GM23248 (cell line): Measurements from ENCODE around the gene EPPIN. TPM values are rescaled to one million over a fixed set of nuclear protein-coding genes. Genes with fewer than 3 reads are reported as not detected.

Source experiments
- DNase-seq: peaks from one replicate; pipeline ENCODE4 v3.0.0-alpha.2; 2015
- H2AFZ ChIP-seq: fragments of 200-600 bp; sonication (generic); 2 replicates; pipeline ENCODE4 v1.6.1; 2016; ENCODE audit warnings: antibody characterized with exemption
- H3F3A ChIP-seq: fragments of 200-600 bp; sonication (generic); 2 replicates; pipeline ENCODE4 v1.6.1; 2016; ENCODE audit warnings: mild to moderate bottlenecking, antibody characterized with exemption, mixed run types; ENCODE audit not compliant: insufficient read depth
- H3K27ac ChIP-seq: fragments of 200-600 bp; sonication (generic); 2 replicates; pipeline ENCODE4 v1.5.1; 2016; ENCODE audit warnings: mild to moderate bottlenecking
- H3K27me3 ChIP-seq: fragments of 200-600 bp; sonication (generic); replicated peaks from 2 replicates; pipeline ENCODE4 v1.6.1; 2016; ENCODE audit warnings: mild to moderate bottlenecking; ENCODE audit not compliant: insufficient read depth
- H3K36me3 ChIP-seq: fragments of 200-600 bp; sonication (generic); 2 replicates; pipeline ENCODE4 v1.6.1; 2016; ENCODE audit warnings: low read depth, mild to moderate bottlenecking
- H3K4me1 ChIP-seq: fragments of 200-600 bp; sonication (generic); 2 replicates; pipeline ENCODE4 v1.6.1; 2016; ENCODE audit warnings: mild to moderate bottlenecking; ENCODE audit not compliant: insufficient read depth
- H3K4me2 ChIP-seq: fragments of 200-600 bp; sonication (generic); one replicate; pipeline ENCODE4 v1.6.1; 2016; ENCODE audit warnings: mild to moderate bottlenecking; ENCODE audit not compliant: unreplicated experiment
- H3K4me3 ChIP-seq: fragments of 200-600 bp; sonication (generic); 2 replicates; pipeline ENCODE4 v1.5.1; 2016; ENCODE audit warnings: mild to moderate bottlenecking
- H3K79me2 ChIP-seq: fragments of 200-600 bp; sonication (generic); 2 replicates; pipeline ENCODE4 v1.6.1; 2016; ENCODE audit warnings: mild to moderate bottlenecking; ENCODE audit not compliant: insufficient read depth
- H3K9ac ChIP-seq: fragments of 200-600 bp; sonication (generic); 2 replicates; pipeline ENCODE4 v1.6.1; 2016; ENCODE audit warnings: mild to moderate bottlenecking
- H3K9me2 ChIP-seq: fragments of 200-600 bp; sonication (generic); 2 replicates; pipeline ENCODE4 v1.6.1; 2016; ENCODE audit warnings: mixed run types, mild to moderate bottlenecking, moderate library complexity; ENCODE audit not compliant: insufficient read depth
- H3K9me3 ChIP-seq: fragments of 200-600 bp; sonication (generic); one replicate; pipeline ENCODE4 v1.6.1; 2017; ENCODE audit warnings: low read depth
- H4K20me1 ChIP-seq: fragments of 200-600 bp; sonication (generic); 2 replicates; pipeline ENCODE4 v1.6.0; 2016; ENCODE audit not compliant: insufficient read depth
- EZH2 ChIP-seq: fragments of 200-600 bp; sonication (generic); IDR thresholded peaks from 2 replicates; pipeline ENCODE4 v1.6.1; 2018; ENCODE audit warnings: antibody characterized with exemption, mild to moderate bottlenecking; ENCODE audit not compliant: insufficient read depth, poor library complexity, severe bottlenecking
- EZH2phosphoT487 ChIP-seq: fragments of 200-600 bp; sonication (generic); IDR thresholded peaks from 2 replicates; pipeline ENCODE4 v1.6.1; 2018; ENCODE audit warnings: antibody characterized with exemption, moderate library complexity, mild to moderate bottlenecking, low read depth; ENCODE audit not compliant: insufficient read depth
- WGBS, 2 experiments: methylation state at CpG; one replicate each; pipeline ENCODE4 v1.1.6; 2015 to 2017; ENCODE audit warnings: low lambda C conversion rate in 2 of 2, low coverage in 1 of 2; ENCODE audit errors: missing lambda C conversion rate in 2 of 2; 5-methylcytosine and 5-hydroxymethylcytosine counted together
- in situ Hi-C: fragments of 300-500 bp; cut with MboI; formaldehyde crosslinking; loops from 2 replicates; pipeline ENCODE4 v1.15.0; 2020
- polyA plus RNA-seq: library from polyadenylated mRNA; unstranded; fragments of >200 nt; fragmentation: Nextera tagmentation; extraction: Ambion mirVana; gene quantifications from 2 replicates; pipeline ENCODE4 v1.2.1, GENCODE V29; 2016
- total RNA-seq: library from RNA; depleted of rRNA; stranded (reverse); fragments of >200 nt; shearing (Covaris generic); gene quantifications from 2 replicates; pipeline ENCODE4 v1.2.3, GENCODE V29; 2014

Gene EPPIN
- total and polyA plus RNA-seq, 2 experiments from 2014 or later, result not detected

- no peak for DNase-seq
- peaks cover 15% of the 10 kb centered on the region; the same call in 1 of the 2 replicates for H3K27me3 ChIP-seq
- 73 to 81% methylated on average over 2 of the region's 2 CpGs for WGBS, 2 experiments
- no peak overlapping the region for H3K9ac ChIP-seq
- H3K79me2 ChIP-seq, result no peaks in the 10 kb centered on the region
- H3F3A ChIP-seq, result no peaks in the 10 kb centered on the region
- H3K4me1 ChIP-seq, result no peaks in the 10 kb centered on the region
- H4K20me1 ChIP-seq, result no peaks in the 10 kb centered on the region
- H3K4me3 ChIP-seq, result no peak overlapping the region
- no peak overlapping the region for H2AFZ ChIP-seq
- no peak for TF ChIP-seq EZH2
- TF ChIP-seq EZH2phosphoT487, result no peak
- H3K36me3 ChIP-seq, result no peaks in the 10 kb centered on the region
- in situ Hi-C loops, result no loop called here
- H3K4me2 ChIP-seq, result no peak overlapping the region
- H3K9me2 ChIP-seq, result no peaks in the 10 kb centered on the region
- H3K9me3 ChIP-seq, result no peaks in the 10 kb centered on the region
- H3K27ac ChIP-seq, result no peak overlapping the region
These were observed 40.8 kb downstream of the EPPIN start for GRCh38 chr20:45506398-45506797.

DNA sequence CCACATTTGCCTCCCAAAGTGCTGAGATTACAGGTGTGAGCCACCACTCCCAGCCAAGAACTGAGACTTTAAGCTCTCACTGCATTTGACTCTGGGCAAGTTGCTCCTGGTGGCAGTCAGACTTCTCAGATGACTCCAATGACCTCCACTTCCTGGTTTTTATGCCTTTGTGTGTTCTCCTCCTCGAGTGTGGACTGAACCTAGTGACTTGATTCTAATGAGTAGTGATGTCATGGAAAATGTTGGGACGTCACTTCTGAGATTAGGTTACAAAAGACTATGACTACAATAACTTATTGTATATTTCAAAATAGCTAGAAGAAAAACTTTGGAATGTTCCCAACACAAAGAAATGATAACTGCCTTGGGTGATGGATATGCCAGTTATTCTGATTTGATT, 43.8 kb downstream of the EPPIN start:
- no peak for DNase-seq
- Histone ChIP-seq H3K4me1 (no peaks in the 10 kb centered on the region), H3K79me2 (no peaks in the 10 kb centered on the region), H4K20me1 (no peaks in the 10 kb centered on the region), H3K27me3 (peaks cover 21% of the 10 kb centered on the region; the same call in 1 of the 2 replicates), H3K4me2 (no peak overlapping the region), H3F3A (no peaks in the 10 kb centered on the region), H3K9ac (no peak overlapping the region), H3K4me3 (no peak overlapping the region), H3K9me3 (no peaks in the 10 kb centered on the region), H3K36me3 (no peaks in the 10 kb centered on the region), H3K9me2 (no peaks in the 10 kb centered on the region), H2AFZ (no peak overlapping the region), H3K27ac (no peak overlapping the region)
- WGBS, 2 experiments, result 24 to 27% methylated on average over 2 of the region's 2 CpGs
- TF ChIP-seq EZH2phosphoT487 (no peak), EZH2 (no peak)
- in situ Hi-C loops, result loop anchor here (5.0 kb wide), 1 partner anchor 49 kb away; no protein-coding TSS in a partner anchor

DNA sequence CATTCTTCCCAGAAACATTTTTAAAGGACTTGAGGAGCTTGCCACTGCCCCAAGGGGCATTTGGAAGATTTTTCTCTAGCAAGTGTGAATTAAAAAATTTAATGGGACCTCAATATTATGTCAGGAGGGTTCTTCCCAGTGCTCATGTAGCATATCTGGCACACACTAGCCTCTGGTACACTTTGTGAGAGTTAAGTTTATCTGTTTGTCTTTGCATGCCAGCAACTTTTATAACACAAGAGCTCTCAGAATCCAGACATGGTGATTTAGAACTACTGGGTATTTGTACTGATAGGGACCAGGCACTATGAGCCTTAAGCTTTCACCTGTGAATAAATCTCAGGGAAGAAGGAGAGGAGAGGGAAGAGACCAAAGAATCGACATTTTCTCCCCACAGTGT, 44.6 kb downstream of the EPPIN start:
- in situ Hi-C loops, result loop anchor here (5.0 kb wide), 1 partner anchor 50 kb away; no protein-coding TSS in a partner anchor
- Histone ChIP-seq H3K27me3 (peaks cover 17% of the 10 kb centered on the region; the same call in 1 of the 2 replicates), H3K36me3 (no peaks in the 10 kb centered on the region), H3K9me3 (no peaks in the 10 kb centered on the region), H3K4me1 (no peaks in the 10 kb centered on the region), H3K9ac (no peak overlapping the region), H3F3A (no peaks in the 10 kb centered on the region), H4K20me1 (no peaks in the 10 kb centered on the region), H3K4me3 (no peak overlapping the region), H3K4me2 (no peak overlapping the region), H3K27ac (no peak overlapping the region), H3K79me2 (no peaks in the 10 kb centered on the region), H3K9me2 (no peaks in the 10 kb centered on the region), H2AFZ (no peak overlapping the region)
- TF ChIP-seq EZH2phosphoT487 (no peak), EZH2 (no peak)
- DNase-seq, result no peak
- 3 to 16% methylated on average over 1 of the region's 1 CpG for WGBS, 2 experiments

DNA sequence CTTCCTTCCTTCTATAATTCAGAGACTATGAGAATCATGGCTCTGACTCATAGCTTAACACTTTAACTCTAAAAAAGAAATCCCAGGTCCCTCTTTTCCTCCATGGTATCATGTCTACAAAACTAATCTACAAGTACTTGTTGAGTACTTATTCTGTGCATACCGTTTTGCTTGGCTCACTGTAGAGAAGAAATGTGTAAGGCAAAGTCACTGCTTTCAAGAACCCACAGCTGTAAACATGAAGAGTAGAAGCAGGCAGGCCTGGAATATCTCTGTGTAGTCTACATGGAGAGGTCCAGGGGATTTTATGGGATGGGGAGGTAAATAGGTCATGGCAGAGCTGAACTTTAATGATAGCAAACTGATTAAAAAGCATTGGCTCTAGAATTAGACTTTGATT, 45.6 kb downstream of the EPPIN start:
- TF ChIP-seq EZH2phosphoT487 (no peak), EZH2 (no peak)
- H4K20me1 ChIP-seq, result no peaks in the 10 kb centered on the region
- no peaks in the 10 kb centered on the region for H3K79me2 ChIP-seq
- in situ Hi-C loops, result loop anchor here (5.0 kb wide), 1 partner anchor 51 kb away; no protein-coding TSS in a partner anchor
- 28 to 43% methylated on average over 1 of the region's 1 CpG for WGBS, 2 experiments
- H3K27ac ChIP-seq, result no peak overlapping the region
- H3K4me2 ChIP-seq, result no peak overlapping the region
- no peaks in the 10 kb centered on the region for H3K36me3 ChIP-seq
- H3K9me3 ChIP-seq, result no peaks in the 10 kb centered on the region
- no peak overlapping the region for H2AFZ ChIP-seq
- H3K4me1 ChIP-seq, result no peaks in the 10 kb centered on the region
- no peak overlapping the region for H3K4me3 ChIP-seq
- H3F3A ChIP-seq, result no peaks in the 10 kb centered on the region
- no peak for DNase-seq
- peaks cover 16% of the 10 kb centered on the region; the same call in 1 of the 2 replicates for H3K27me3 ChIP-seq
- H3K9me2 ChIP-seq, result no peaks in the 10 kb centered on the region
- no peak overlapping the region for H3K9ac ChIP-seq
